Measurements from ENCODE around the gene DAZAP1.

The DAZAP1 gene

GRCh38 chr19:1421218-1421957, 14.0 kb downstream of the DAZAP1 start:
- no peak for TF ChIP-seq ZNF565 (CRISPR knock-in tag; conservative IDR thresholded peaks at IDR 0.05; ENCODE audit: low read depth)
- TF ChIP-seq ZNF70 (CRISPR knock-in tag; IDR thresholded peaks at IDR 0.05), result no peak
- TF ChIP-seq POU6F1 (CRISPR knock-in tag; IDR thresholded peaks at IDR 0.05; ENCODE audit: borderline replicate concordance, low read depth), result no peak
- TF ChIP-seq CSRNP3 (CRISPR knock-in tag; IDR thresholded peaks at IDR 0.05), result no peak
- TF ChIP-seq TCF4 (CRISPR knock-in tag; IDR thresholded peaks at IDR 0.05; ENCODE audit: borderline replicate concordance), result no peak
- TF ChIP-seq CREB5 (CRISPR knock-in tag; IDR thresholded peaks at IDR 0.05; ENCODE audit: low read depth), result no peak
- TF ChIP-seq CSDC2 (CRISPR knock-in tag; IDR thresholded peaks at IDR 0.05), result no peak
- TF ChIP-seq TSHZ2 (CRISPR knock-in tag; IDR thresholded peaks at IDR 0.05), result no peak
- TF ChIP-seq GLIS3 (CRISPR knock-in tag; IDR thresholded peaks at IDR 0.05), result no peak
- no peak for TF ChIP-seq ESRRG (CRISPR knock-in tag; IDR thresholded peaks at IDR 0.05)
- no peak for TF ChIP-seq TOX (CRISPR knock-in tag; IDR thresholded peaks at IDR 0.05; ENCODE audit: borderline replicate concordance)
- TF ChIP-seq ZNF8 (CRISPR knock-in tag; IDR thresholded peaks at IDR 0.05), result no peak
- TF ChIP-seq OSR1 (CRISPR knock-in tag; IDR thresholded peaks at IDR 0.05), result no peak
- TF ChIP-seq ZFP30 (CRISPR knock-in tag; IDR thresholded peaks at IDR 0.05), result no peak
- TF ChIP-seq BACH2 (CRISPR knock-in tag; IDR thresholded peaks at IDR 0.05; ENCODE audit: borderline replicate concordance), result no peak
- no peak for TF ChIP-seq PATZ1 (CRISPR knock-in tag; IDR thresholded peaks at IDR 0.05; ENCODE audit: borderline replicate concordance)

GRCh38 chr19:1421958-1422305, 14.5 kb downstream of the DAZAP1 start:
- TF ChIP-seq ZC3H10 (CRISPR knock-in tag; IDR thresholded peaks at IDR 0.05) (no peak), POU6F1 (CRISPR knock-in tag; IDR thresholded peaks at IDR 0.05; ENCODE audit: borderline replicate concordance, low read depth) (no peak), BACH2 (CRISPR knock-in tag; IDR thresholded peaks at IDR 0.05; ENCODE audit: borderline replicate concordance) (no peak), TOX (CRISPR knock-in tag; IDR thresholded peaks at IDR 0.05; ENCODE audit: borderline replicate concordance) (no peak), SNAI2 (CRISPR knock-in tag; IDR thresholded peaks at IDR 0.05) (no peak), CSDC2 (CRISPR knock-in tag; IDR thresholded peaks at IDR 0.05) (no peak), ZFP3 (CRISPR knock-in tag; IDR thresholded peaks at IDR 0.05) (no peak)
- no peak for ATAC-seq

More at GRCh38 chr19:1421218-1421957, 14.0 kb downstream of the DAZAP1 start:
- ATAC-seq, result no peak
